Activated CD8-positive, alpha-beta memory T cell treated with anti-CD3 and anti-CD28 coated beads for 24 hours (primary cell): Measurements from ENCODE around the gene THAP3.
"Not testable (repeated sequence)": the region's sequence is repeated elsewhere in the genome, so short reads cannot be mapped to it uniquely, and the experiment has no call there.

Source experiments
- DNase-seq: peaks from one replicate; pipeline ENCODE4 v3.0.0-alpha.2; 2020

THAP3 gene

GRCh38 chr1:6591644-6592043 is 33.0 kb upstream of the THAP3 start:
- DNase-seq, result no peak

DNA sequence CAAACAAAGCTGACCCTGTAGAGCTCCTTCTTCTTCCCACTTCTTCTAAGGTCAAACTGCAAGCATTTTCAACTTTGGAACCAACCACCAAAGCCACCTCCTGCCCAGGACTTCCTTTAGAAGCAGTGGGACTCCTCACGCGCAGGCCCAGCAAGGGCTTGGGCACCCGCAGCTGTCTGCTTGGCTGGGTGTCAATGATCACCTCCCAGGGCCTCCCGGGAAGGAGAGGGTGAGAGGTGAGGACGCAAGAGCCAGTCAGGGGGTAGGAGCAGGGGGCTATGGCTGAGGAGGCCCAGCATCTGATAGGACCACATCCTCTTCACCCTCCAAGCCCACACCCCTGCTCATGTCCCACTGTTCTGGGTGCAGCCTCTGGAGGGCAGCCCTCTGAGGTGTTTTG is 32.2 kb upstream of the THAP3 start:
- no peak for DNase-seq

DNA sequence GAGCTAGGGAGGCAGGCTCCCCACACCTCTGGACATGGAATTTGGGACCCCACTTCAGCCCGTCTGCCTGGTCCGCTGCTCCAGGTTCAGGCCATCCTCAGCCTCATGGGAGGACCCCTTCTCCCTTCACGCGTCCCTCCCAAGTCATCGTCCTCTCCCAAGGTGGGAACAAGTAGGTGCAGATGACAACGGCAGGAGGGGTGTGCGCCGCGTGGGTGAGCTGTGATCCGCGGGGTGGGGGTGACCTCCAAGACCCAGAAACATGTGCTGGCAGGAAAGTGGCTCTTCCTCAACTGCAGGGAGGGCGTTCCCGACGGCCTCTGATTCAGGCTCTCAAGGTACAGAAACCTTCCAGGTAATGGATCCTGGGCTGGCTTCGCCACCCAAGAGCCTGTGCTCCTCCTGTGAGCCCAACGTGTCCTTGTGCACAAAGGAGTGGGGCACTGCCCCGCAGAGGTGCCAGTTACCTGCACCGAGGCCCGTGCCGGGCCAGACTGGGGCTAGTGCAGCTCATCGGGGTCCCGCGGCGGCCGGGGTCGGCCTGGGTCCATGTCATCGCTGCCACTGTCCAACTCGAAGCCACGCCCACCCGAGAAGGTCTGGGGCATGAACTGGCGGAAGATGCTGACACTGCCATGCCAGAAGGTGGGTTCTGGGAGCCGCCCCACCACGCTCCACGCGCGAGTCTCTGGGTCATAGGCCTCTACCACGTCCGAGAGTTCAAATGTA is 31.6 kb upstream of the THAP3 start:
- DNase-seq, result no peak

- DNase-seq, result no peak
Observed at GRCh38 chr1:6593810-6594209, 30.9 kb upstream of the THAP3 start.

DNA sequence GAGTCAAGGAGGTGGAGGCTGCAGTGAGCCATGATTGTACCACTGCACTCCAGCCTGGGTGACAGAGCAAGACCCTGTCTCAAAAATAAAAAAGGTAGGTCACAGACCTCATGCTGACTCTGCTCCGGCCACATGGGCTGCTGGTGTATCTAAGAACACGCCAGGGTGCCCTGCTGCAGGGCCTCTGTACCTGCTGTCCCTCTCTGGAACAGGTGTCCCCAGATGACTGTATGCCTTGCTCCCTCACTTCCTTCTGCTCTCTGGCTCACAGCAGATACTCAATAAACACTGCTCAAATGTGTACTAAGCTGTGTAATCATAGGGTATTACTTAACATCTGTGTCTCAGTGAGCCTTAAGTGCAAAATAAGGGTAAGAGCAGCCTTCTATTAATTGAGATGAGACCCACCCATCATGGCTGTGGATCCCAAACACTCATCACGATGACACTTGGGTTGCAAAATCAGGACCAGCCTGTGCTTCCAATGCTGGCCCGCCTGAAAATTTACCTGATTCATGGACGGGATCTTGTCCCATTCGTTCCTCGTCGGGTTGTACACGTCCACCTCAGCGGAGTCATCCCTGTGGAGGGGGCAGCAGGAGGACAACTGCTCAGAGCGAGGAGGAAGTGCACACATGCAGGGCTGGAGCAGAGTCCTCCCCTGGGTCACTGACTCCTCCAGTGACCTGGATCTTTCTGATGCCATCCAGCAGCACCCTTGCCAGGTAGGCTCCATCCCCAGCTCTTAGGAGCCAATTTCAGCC is 29.5 kb upstream of the THAP3 start:
- no peak for DNase-seq

GRCh38 chr1:6596351-6596750 is 28.3 kb upstream of the THAP3 start:
- DNase-seq, result no peak

GRCh38 chr1:6596886-6597776 is 27.5 kb upstream of the THAP3 start:
- DNase-seq, result no peak

DNA sequence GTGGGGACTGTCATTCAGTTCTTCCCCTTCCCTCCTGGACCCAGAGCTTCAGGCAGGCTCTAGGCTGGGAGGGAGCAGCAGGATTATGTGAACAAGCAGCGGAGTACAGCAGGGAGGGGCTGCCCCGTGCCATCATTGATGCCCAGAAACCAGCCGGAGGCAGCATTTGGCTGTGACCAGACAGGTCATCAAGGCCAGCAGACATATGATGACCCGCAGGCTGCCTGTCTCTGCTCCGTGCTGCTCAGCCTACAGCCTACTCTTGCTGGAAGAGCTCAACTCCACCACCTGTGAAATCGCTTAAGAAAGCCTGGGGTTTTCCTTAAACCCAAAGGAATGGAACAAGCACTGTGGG is 26.9 kb upstream of the THAP3 start:
- no peak for DNase-seq

DNA sequence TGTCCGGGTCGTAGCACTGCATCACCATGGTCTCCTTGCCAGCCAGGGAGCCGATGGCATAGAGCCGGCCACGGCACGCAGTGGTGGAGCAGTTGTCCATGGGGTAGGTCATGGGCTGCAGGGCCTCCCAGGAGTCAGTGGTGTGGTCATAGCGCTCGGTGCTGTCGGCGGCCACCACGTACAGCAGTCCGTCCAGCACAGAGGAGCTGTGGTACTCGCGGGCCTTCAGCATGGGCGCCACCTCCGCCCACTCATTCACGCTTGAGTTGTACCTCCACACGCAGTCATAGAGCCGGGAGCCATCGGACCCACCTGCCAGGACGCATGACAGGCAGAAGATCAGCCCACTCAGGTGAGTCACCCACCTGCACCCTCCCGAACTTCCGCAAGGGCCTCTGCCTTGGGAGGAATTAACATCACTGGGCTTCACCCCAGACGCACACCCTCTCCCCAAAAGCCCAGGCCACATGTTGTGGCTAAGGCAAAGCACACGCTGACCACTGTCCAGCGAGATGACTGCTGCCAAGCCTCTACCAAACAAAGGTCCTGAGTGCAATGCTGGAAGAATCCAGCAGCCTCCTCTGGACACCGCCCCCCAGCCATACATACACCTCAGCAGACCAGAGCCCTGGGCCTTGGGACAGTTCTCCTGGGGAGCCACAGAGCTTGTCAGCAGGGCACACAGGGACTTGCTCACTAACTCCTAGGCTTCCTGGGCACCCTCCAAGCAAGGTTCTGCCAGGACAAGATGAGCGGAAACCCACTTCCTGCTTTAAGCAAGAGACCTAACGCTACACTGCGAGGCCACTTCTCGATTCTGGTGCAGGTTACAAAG is 25.3 kb upstream of the THAP3 start:
- DNase-seq, result peak; percentile 75

- DNase-seq, result not testable (repeated sequence)
Observed at GRCh38 chr1:6599991-6600390, 24.7 kb upstream of the THAP3 start.

DNA sequence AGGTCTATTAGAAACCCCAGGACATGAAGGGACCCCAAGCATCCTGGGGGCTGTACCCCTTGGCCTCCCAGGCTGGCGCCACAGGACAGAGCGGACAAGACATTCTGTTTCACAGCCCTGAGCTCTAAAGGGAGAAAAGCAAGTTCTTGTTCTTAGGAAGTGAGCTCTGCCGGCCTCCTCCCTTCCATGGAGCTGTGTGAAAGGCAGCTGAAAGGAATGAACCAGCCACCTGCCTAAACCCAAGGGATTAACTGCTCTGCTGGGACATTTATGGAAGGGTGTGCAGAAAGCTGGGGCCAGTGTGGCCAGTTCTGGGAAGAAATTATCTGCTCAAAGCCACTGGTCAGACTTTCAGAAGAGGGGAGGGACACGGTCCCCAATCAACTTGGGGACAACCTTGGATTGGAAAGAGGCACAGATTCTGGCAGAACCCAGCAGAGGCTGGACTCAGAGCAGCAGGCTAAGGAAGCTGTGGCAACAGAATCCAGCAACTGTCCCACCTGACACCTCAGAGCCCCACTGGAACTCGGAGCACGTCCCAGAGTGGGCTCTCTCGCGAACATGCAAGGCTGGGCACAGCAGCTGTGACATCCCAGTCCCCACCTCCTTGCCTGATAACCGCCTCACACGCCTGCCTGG is 24.1 kb upstream of the THAP3 start:
- DNase-seq, result no peak

DNA sequence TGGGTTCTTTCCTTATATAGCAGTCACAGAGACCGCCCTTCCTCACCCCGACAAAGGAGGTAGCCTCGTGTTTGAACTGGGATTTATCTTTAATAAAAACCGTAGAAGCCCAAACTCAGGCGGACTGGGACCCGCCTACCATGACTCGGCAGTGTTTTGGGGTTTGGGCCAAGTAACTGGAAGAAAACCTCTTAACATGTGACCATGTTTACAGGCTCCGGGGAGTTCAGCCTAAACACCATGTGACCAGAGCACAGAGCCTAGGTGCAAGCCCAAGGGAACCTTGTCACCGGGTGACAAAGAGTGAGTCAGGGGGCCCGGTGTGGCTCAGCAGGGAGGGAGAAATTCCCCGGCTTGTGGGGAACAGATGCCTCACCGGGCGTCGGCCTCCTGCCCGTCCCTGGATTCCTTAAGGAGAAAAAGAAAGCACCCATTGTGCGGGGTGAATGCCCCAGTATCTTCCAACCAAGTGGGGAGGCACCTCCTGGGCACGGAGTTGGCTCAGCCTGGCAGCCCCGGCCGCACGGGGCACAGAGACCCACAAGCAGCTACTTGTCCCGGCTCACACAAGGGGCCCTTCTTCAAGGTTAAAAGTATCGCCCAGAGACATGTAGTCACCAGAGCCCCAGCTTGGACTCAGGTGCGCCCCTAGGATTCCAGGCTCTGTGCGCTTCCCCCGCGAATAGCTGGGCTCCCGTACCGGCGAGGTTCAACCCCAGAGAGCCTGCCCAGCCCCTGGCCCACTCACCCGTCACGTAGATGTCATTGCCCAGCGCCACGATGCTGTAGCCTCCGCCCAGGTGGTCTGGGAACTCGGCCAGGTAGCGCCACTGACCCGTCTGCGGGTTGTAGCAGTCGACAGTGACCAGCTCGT is 23.4 kb upstream of the THAP3 start:
- DNase-seq, result peak; percentile 88

DNA sequence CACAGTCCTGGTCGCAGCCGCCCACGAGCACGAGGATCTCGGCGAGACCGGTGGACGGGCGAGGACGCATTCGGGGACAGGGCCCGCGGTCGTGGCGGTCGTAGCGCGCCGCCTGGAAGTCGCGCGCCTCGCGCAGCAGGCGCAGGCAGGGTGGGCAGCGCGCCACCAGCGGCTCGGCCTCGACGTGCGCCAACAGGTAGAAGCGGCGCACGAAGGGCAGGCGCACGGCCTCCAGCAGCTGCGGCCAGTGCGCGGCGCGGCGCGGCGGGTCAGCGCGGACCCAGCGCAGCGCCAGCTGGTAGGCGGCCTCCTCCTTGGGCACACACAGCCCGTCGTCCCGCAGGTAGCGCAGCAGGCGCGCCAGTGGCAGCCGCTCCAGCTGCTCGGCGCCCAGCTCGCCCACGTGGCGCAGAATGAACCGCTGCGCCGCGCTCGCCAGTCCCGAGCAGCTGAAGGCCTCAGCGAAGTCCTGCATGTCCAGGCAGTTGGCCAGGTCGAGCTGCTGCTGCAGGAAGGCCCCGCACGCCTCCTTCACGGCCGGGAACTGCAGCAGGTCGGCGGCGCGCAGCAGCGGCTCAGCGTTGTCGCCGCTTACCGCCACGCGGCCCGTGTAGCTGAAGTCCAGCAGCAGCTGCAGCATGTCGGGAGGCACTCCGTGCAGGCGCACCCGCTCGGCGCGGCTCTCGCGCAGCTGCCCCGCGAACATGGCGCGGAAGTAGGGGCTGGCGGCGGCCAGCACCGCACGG is 22.6 kb upstream of the THAP3 start:
- DNase-seq, result no peak

DNA sequence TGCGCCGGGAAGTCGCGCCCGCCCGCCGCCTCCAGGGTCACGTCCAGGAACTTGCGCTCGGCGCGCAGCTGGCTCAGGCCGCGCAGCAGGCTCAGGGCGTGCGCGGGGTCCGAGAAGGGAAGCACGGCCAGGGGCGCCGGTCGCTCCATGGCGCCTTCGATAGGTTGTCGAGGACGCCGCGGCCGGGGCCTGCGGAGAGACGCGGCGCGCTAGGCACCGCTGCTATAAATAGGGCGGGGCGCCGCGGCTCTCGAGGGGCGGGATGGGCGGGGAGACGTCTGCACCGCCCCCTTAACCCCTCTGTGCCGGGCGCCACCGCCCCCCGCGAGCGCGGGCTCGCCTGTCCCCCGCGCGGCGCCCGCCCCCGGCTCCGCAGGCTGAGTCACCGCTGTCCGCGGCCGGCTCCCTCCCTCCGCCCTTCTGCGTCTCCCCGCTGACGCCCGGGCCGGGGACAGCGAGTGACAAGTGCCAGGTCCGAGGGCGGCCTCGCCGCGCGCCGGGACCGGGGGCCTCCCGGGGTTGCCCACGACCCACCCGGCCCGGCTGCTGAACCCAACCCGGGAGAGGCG is 21.9 kb upstream of the THAP3 start, which contains the start of gene KLHL21:
KLHL21 (minus strand) TSS at position 201 of the 569 bp plus-strand sequence; CDS start at position 149, 52 bp downstream.
- peak; percentile 94 for DNase-seq

GRCh38 chr1:6603238-6603914 is 21.3 kb upstream of the THAP3 start:
- DNase-seq, result peak; percentile 85

GRCh38 chr1:6603915-6604558 is 20.6 kb upstream of the THAP3 start:
- peak; percentile 74 for DNase-seq

DNA sequence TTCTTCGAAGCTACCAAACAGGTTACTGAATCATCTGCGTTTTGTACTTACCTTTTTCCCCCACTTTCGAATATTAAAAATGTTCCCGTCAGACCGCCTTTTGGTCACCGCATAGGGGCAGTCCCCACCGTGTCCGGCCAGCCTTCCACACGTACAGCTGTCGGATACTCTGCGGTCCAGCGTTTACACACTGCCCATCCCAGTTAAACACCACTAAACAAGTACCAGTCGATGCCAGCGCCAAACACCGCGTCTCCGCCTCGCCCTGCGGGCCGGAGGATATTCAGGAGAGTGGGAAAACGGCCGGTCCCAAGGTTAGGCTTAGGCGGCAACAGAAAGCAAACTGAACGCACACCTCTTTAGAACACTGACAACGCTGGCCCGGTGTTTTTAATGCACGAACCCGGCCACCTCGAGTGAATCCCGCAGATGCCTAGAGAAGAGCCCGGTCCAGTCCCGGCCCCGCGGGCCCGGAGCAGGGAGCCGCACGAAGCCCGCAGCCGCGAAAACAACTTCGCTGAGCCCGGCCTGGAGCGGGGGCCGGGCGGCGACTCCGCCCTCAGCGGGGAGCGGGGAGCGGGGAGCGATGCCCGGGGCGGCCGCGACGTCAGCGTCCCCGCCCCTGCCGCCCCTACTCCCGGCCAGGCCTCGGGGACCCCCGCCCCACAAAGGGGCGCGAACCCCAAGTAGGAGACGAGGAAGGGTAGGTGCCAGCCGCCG is 11.9 kb upstream of the THAP3 start:
- no peak for DNase-seq
